GM18907 (cell line): ENCODE results near the gene CERS3.
"Not testable (repeated sequence)": the region's sequence is repeated elsewhere in the genome, so short reads cannot be mapped to it uniquely, and the experiment has no call there.

ENCODE experiments used
- ATAC-seq: cut with Tn5 transposase; IDR thresholded peaks from one replicate; pipeline ENCODE4 v1.9.1; 2021; ENCODE audit warnings: mild to moderate bottlenecking, moderate library complexity; ENCODE audit not compliant: unreplicated experiment

CERS3 gene

GRCh38 chr15:100468285-100468684 lies 60.5 kb downstream of the CERS3 start:
- no peak for ATAC-seq

GRCh38 chr15:100466073-100466472 lies 62.7 kb downstream of the CERS3 start:
- no peak for ATAC-seq

- no peak for ATAC-seq
These were observed 63.9 kb downstream of the CERS3 start for GRCh38 chr15:100464888-100465287.

GRCh38 chr15:100464256-100464655 lies 64.5 kb downstream of the CERS3 start:
- ATAC-seq: no peak

- ATAC-seq: no peak
These were observed 65.2 kb downstream of the CERS3 start for GRCh38 chr15:100463515-100463914.

- ATAC-seq: peak; percentile 75
These were observed 67.7 kb downstream of the CERS3 start for GRCh38 chr15:100461049-100461448.

GRCh38 chr15:100457201-100457600 lies 71.5 kb downstream of the CERS3 start:
- ATAC-seq: no peak

GRCh38 chr15:100454148-100454547 lies 74.6 kb downstream of the CERS3 start:
- no peak for ATAC-seq

- ATAC-seq: no peak
These were observed 80.3 kb downstream of the CERS3 start for GRCh38 chr15:100448481-100448880.

GRCh38 chr15:100441063-100441462 lies 87.7 kb downstream of the CERS3 start:
- not testable (repeated sequence) for ATAC-seq

- no peak for ATAC-seq
These were observed 89.2 kb downstream of the CERS3 start for GRCh38 chr15:100439514-100439913.

- no peak for ATAC-seq
These were observed 90.2 kb downstream of the CERS3 start for GRCh38 chr15:100438570-100438969.

- ATAC-seq: no peak
These were observed 91.5 kb downstream of the CERS3 start for GRCh38 chr15:100437261-100437660.

- ATAC-seq: no peak
These were observed 94.2 kb downstream of the CERS3 start for GRCh38 chr15:100434561-100434960.

GRCh38 chr15:100434038-100434437 lies 94.7 kb downstream of the CERS3 start:
- no peak for ATAC-seq

- no peak for ATAC-seq
These were observed 95.4 kb downstream of the CERS3 start for GRCh38 chr15:100433304-100433703.

GRCh38 chr15:100430411-100430810 lies 98.3 kb downstream of the CERS3 start:
- ATAC-seq: no peak

GRCh38 chr15:100429116-100429728 lies 99.5 kb downstream of the CERS3 start:
- ATAC-seq: no peak

- ATAC-seq: no peak
These were observed 101.8 kb downstream of the CERS3 start for GRCh38 chr15:100426937-100427336.

- no peak for ATAC-seq
These were observed 123.6 kb downstream of the CERS3 start for GRCh38 chr15:100405179-100405578.

GRCh38 chr15:100400996-100401395 lies 127.8 kb downstream of the CERS3 start:
- ATAC-seq: no peak

GRCh38 chr15:100394736-100395440 lies 133.9 kb downstream of the CERS3 start:
- ATAC-seq: no peak

GRCh38 chr15:100393008-100393407 lies 135.7 kb downstream of the CERS3 start:
- ATAC-seq: no peak
